HG02798 (cell line): ENCODE results near the gene ITPK1.

Source experiments
- ATAC-seq: cut with Tn5 transposase; IDR thresholded peaks from one replicate; pipeline ENCODE4 v1.9.1; 2021; ENCODE audit warnings: mild to moderate bottlenecking; ENCODE audit not compliant: unreplicated experiment, poor library complexity

Gene ITPK1

GRCh38 chr14:93033084-93033982, 82.4 kb downstream of the ITPK1 start:
- no peak for ATAC-seq

- ATAC-seq = no peak
Measured at GRCh38 chr14:93032421-93032936, 83.2 kb downstream of the ITPK1 start.

GRCh38 chr14:93031505-93032315, 84.0 kb downstream of the ITPK1 start:
- no peak for ATAC-seq

- no peak for ATAC-seq
Measured at GRCh38 chr14:93030761-93031160, 85.0 kb downstream of the ITPK1 start.

- ATAC-seq = no peak
Measured at GRCh38 chr14:93029911-93030508, 85.7 kb downstream of the ITPK1 start.

GRCh38 chr14:93029417-93029816, 86.3 kb downstream of the ITPK1 start:
- ATAC-seq = no peak

GRCh38 chr14:93028724-93029076, 87.0 kb downstream of the ITPK1 start:
- ATAC-seq = no peak

GRCh38 chr14:93027810-93028723, 87.7 kb downstream of the ITPK1 start:
- ATAC-seq = no peak

GRCh38 chr14:93026339-93026738, 89.4 kb downstream of the ITPK1 start:
- ATAC-seq = no peak

- no peak for ATAC-seq
Measured at GRCh38 chr14:93025055-93025454, 90.7 kb downstream of the ITPK1 start.

GRCh38 chr14:93024493-93024892, 91.2 kb downstream of the ITPK1 start:
- ATAC-seq = no peak

GRCh38 chr14:93023802-93024434, 91.8 kb downstream of the ITPK1 start:
- no peak for ATAC-seq

GRCh38 chr14:93023039-93023438, 92.7 kb downstream of the ITPK1 start:
- ATAC-seq = no peak

- ATAC-seq = no peak
Measured at GRCh38 chr14:93019970-93020369, 95.8 kb downstream of the ITPK1 start.

- ATAC-seq = no peak
Measured at GRCh38 chr14:93019367-93019843, 96.3 kb downstream of the ITPK1 start.

- ATAC-seq = no peak
Measured at GRCh38 chr14:93018366-93018765, 97.4 kb downstream of the ITPK1 start.

GRCh38 chr14:93017898-93018297, 97.8 kb downstream of the ITPK1 start:
- no peak for ATAC-seq

GRCh38 chr14:93017301-93017797, 98.4 kb downstream of the ITPK1 start:
- no peak for ATAC-seq

GRCh38 chr14:93016275-93016845, 99.4 kb downstream of the ITPK1 start:
- ATAC-seq = no peak
